GM18507 (cell line): Measurements from ENCODE around the gene RPS29.
"Not testable (repeated sequence)": the region's sequence is repeated elsewhere in the genome, so short reads cannot be mapped to it uniquely, and the experiment has no call there.

Experiments used
- DNase-seq: peaks from one replicate; pipeline ENCODE4 v3.0.0; 2011; ENCODE audit warnings: low read depth; ENCODE audit not compliant: insufficient read length; ENCODE audit errors: extremely low spot score
- FAIRE-seq: peaks from 2 replicates; lab custom pipeline; 2011; peaks lifted over from hg19 to GRCh38; lab: Jason Lieb, UNC

The RPS29 gene

GRCh38 chr14:49598485-49599300 is 12.5 kb upstream of the RPS29 start, which contains the start of gene LRR1:
LRR1 (plus strand) TSS chr14:49598940; CDS start chr14:49599021, 81 bp downstream.
- peak; percentile 76 for FAIRE-seq
- peak; percentile 54 for DNase-seq

- no peak for DNase-seq
- FAIRE-seq: no peak
These were observed 12.0 kb upstream of the RPS29 start for GRCh38 chr14:49598189-49598484.

GRCh38 chr14:49594347-49595091 is 8.3 kb upstream of the RPS29 start:
- FAIRE-seq: peak; percentile 69
- DNase-seq: no peak

GRCh38 chr14:49593016-49593415 is 6.8 kb upstream of the RPS29 start:
- no peak for DNase-seq
- FAIRE-seq: no peak

GRCh38 chr14:49589387-49589786 is 3.2 kb upstream of the RPS29 start:
- no peak for FAIRE-seq
- no peak for DNase-seq

- FAIRE-seq (peak; percentile 48), DNase-seq (no peak)
These were observed 687 bp upstream of the RPS29 start for GRCh38 chr14:49586673-49587460.

- not testable (repeated sequence) for FAIRE-seq, DNase-seq
These were observed 1.1 kb downstream of the RPS29 start for GRCh38 chr14:49584981-49585640.

GRCh38 chr14:49584058-49584457 is 2.1 kb downstream of the RPS29 start:
- FAIRE-seq (no peak), DNase-seq (no peak)

GRCh38 chr14:49583629-49584028 is 2.6 kb downstream of the RPS29 start:
- DNase-seq: no peak
- no peak for FAIRE-seq

GRCh38 chr14:49582113-49582977 is 3.8 kb downstream of the RPS29 start:
- FAIRE-seq (no peak), DNase-seq (no peak)

- FAIRE-seq (no peak), DNase-seq (no peak)
These were observed 4.7 kb downstream of the RPS29 start for GRCh38 chr14:49581209-49582112.

GRCh38 chr14:49579841-49580240 is 6.3 kb downstream of the RPS29 start:
- no peak for FAIRE-seq
- DNase-seq: no peak

- FAIRE-seq (no peak), DNase-seq (no peak)
These were observed 8.0 kb downstream of the RPS29 start for GRCh38 chr14:49578141-49578540.

- DNase-seq (no peak), FAIRE-seq (no peak)
These were observed 12.1 kb downstream of the RPS29 start for GRCh38 chr14:49574038-49574437.

- no peak for DNase-seq
- no peak for FAIRE-seq
These were observed 16.9 kb downstream of the RPS29 start for GRCh38 chr14:49569281-49569680.

GRCh38 chr14:49566714-49567113 is 19.5 kb downstream of the RPS29 start:
- FAIRE-seq (no peak), DNase-seq (no peak)

GRCh38 chr14:49559979-49560768 is 26.0 kb downstream of the RPS29 start:
- FAIRE-seq (no peak), DNase-seq (no peak)
